DMS79 (cell line): Measurements from ENCODE around the gene LRCH1.

Experiments
- DNase-seq: peaks from one replicate; lab custom pipeline; 2025; lab: John Stamatoyannopoulos, UW

The LRCH1 gene

GRCh38 chr13:46712524-46712923 is 159.6 kb downstream of the LRCH1 start:
- no peak for DNase-seq

- no peak for DNase-seq
These were observed 162.4 kb downstream of the LRCH1 start for GRCh38 chr13:46715363-46715762.

GRCh38 chr13:46716821-46717220 is 163.9 kb downstream of the LRCH1 start:
- no peak for DNase-seq

- no peak for DNase-seq
These were observed 164.3 kb downstream of the LRCH1 start for GRCh38 chr13:46717275-46717674.

GRCh38 chr13:46717856-46718255 is 164.9 kb downstream of the LRCH1 start:
- DNase-seq, result no peak

GRCh38 chr13:46720189-46720588 is 167.2 kb downstream of the LRCH1 start:
- DNase-seq, result no peak

- no peak for DNase-seq
These were observed 168.1 kb downstream of the LRCH1 start for GRCh38 chr13:46721054-46721453.

GRCh38 chr13:46726347-46726746 is 173.4 kb downstream of the LRCH1 start:
- no peak for DNase-seq

GRCh38 chr13:46728777-46729176 is 175.8 kb downstream of the LRCH1 start:
- no peak for DNase-seq

GRCh38 chr13:46731535-46731934 is 178.6 kb downstream of the LRCH1 start:
- no peak for DNase-seq

GRCh38 chr13:46735425-46735824 is 182.5 kb downstream of the LRCH1 start:
- DNase-seq, result no peak

- no peak for DNase-seq
These were observed 183.8 kb downstream of the LRCH1 start for GRCh38 chr13:46736541-46737310.

- no peak for DNase-seq
These were observed 185.1 kb downstream of the LRCH1 start for GRCh38 chr13:46738055-46738454.

GRCh38 chr13:46738766-46739165 is 185.8 kb downstream of the LRCH1 start:
- no peak for DNase-seq

GRCh38 chr13:46739447-46740098 is 186.6 kb downstream of the LRCH1 start:
- no peak for DNase-seq

- DNase-seq, result no peak
These were observed 190.2 kb downstream of the LRCH1 start for GRCh38 chr13:46743191-46743590.

- DNase-seq, result no peak
These were observed 192.1 kb downstream of the LRCH1 start for GRCh38 chr13:46745062-46745461.

GRCh38 chr13:46745706-46746105 is 192.7 kb downstream of the LRCH1 start:
- DNase-seq, result no peak

GRCh38 chr13:46747031-46747820 is 194.3 kb downstream of the LRCH1 start:
- no peak for DNase-seq

- DNase-seq, result no peak
These were observed 195.3 kb downstream of the LRCH1 start for GRCh38 chr13:46748300-46748699.

GRCh38 chr13:46749951-46750350 is 197.0 kb downstream of the LRCH1 start:
- no peak for DNase-seq

- no peak for DNase-seq
These were observed 199.1 kb downstream of the LRCH1 start for GRCh38 chr13:46751811-46752635.
